Panc1 (cell line): ENCODE measurements around the gene NAPSA. TPM values are rescaled to one million over a fixed set of nuclear protein-coding genes. Genes with fewer than 3 reads are reported as not detected.

ENCODE experiments used
- total RNA-seq: library from RNA; stranded (reverse); gene quantifications from one replicate; pipeline ENCODE4 v1.2.1, GENCODE V29; 2021; ENCODE audit not compliant: unreplicated experiment

Gene NAPSA
- total RNA-seq, 1 experiment from 2014 or later: 2.5 TPM

Other genes starting within 250 kb of the NAPSA start
- gene IZUMO2, start 202.4 kb downstream of the NAPSA start, total RNA-seq: not detected
- gene MYH14, start 162.0 kb downstream of the NAPSA start, total RNA-seq: 23.8 TPM
- 10.8 TPM for gene KCNC3, start 36.3 kb downstream of the NAPSA start, total RNA-seq
- gene NR1H2, start 10.8 kb upstream of the NAPSA start, total RNA-seq: 55.8 TPM
- 71.7 TPM for gene POLD1, start 18.7 kb upstream of the NAPSA start, total RNA-seq
- gene SPIB, start 53.3 kb upstream of the NAPSA start, total RNA-seq: not detected
- 0.18 TPM for gene MYBPC2, start 67.3 kb upstream of the NAPSA start, total RNA-seq
- gene EMC10, start 110.9 kb upstream of the NAPSA start, total RNA-seq: 66.7 TPM
- 2.0 TPM for gene GARIN5A, start 111.2 kb upstream of the NAPSA start, total RNA-seq
- 51.8 TPM for gene JOSD2, start 145.6 kb upstream of the NAPSA start, total RNA-seq
- not detected for gene ASPDH, start 148.3 kb upstream of the NAPSA start, total RNA-seq
- 0.57 TPM for gene LRRC4B, start 202.8 kb upstream of the NAPSA start, total RNA-seq